Activated T-cell treated with anti-CD3 and anti-CD28 coated beads, Interleukin-2, amount 50 U/mL, for 72 hours (primary cell): ENCODE measurements around the gene PRICKLE3. TPM values are rescaled to one million over a fixed set of nuclear protein-coding genes. Genes with fewer than 3 reads are reported as not detected.
A peak's percentile ranks its signal among the peaks of the same experiment; 100 is the strongest.

Source experiments
- ATAC-seq, 2 donors: fragments of 150-1000 bp; cut with Tn5 transposase; replicated peaks in 1 of 2; 2 replicates each; pipeline ENCODE4 v1.10.0; 2021; ENCODE audit warnings: moderate library complexity in 2 of 2, mild to moderate bottlenecking in 1 of 2
- DNase-seq, 2 donors: peaks; one replicate each; pipeline ENCODE4 v3.0.0; 2021 to 2022; ENCODE audit warnings: mixed read lengths in 1 of 2
- H3K27ac Mint-ChIP-seq: one replicate; pipeline ENCODE4 v1.8.0; 2022; ENCODE audit warnings: mild to moderate bottlenecking, moderate library complexity, mixed read lengths
- H3K27me3 Mint-ChIP-seq: one replicate; pipeline ENCODE4 v1.8.0; 2022; ENCODE audit warnings: low read depth, mixed read lengths
- H3K36me3 Mint-ChIP-seq, 2 donors: one replicate each; pipeline ENCODE4 v1.8.0; 2022; ENCODE audit warnings: mixed read lengths in 2 of 2, mild to moderate bottlenecking in 1 of 2; ENCODE audit not compliant: insufficient read depth in 2 of 2
- H3K4me1 Mint-ChIP-seq: one replicate; pipeline ENCODE4 v1.8.0; 2022; ENCODE audit warnings: low read depth, mixed read lengths
- H3K4me3 Mint-ChIP-seq, 2 donors: one replicate each; pipeline ENCODE4 v1.8.0; 2022; ENCODE audit warnings: mild to moderate bottlenecking in 2 of 2, mixed read lengths in 2 of 2, moderate library complexity in 2 of 2
- H3K9me3 Mint-ChIP-seq, 2 donors: one replicate each; pipeline ENCODE4 v1.8.0; 2022; ENCODE audit warnings: mixed read lengths in 2 of 2
- total RNA-seq, 2 donors: library from RNA; stranded (reverse); gene quantifications; one replicate each; pipeline ENCODE4 v1.2.3, GENCODE V29; 2022

The PRICKLE3 gene
- total RNA-seq, 2 donors from 2014 or later, result 17.4 to 17.6 TPM

DNA sequence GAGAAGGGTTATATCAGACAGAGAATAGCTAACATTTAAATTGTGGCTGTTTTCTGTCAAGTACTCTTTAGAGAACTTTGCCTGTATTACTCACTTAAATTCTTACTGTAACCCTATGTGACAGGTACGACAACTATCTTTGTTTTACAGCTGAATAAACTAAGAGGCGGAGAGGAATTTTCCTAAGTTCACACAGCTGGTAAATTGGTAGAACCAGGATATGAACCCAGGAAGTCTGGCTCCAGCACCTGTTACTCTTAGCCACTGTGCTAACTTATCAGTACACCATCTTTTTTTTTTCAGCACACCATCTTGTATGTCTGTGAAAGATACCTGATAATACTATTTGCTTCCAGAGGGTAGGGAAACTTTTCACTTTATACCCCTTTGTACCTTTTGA is 15.8 kb upstream of the PRICKLE3 start:
- H3K4me1 Mint-ChIP-seq, result peaks cover 21% of the 10 kb centered on the region
- no peak overlapping the region for H3K4me3 Mint-ChIP-seq
- no peaks in the 10 kb centered on the region for H3K9me3 Mint-ChIP-seq
- no peaks in the 10 kb centered on the region for H3K36me3 Mint-ChIP-seq
- peaks cover 6% of the 10 kb centered on the region for H3K27me3 Mint-ChIP-seq
- ATAC-seq, result no peak
- H3K27ac Mint-ChIP-seq, result no peak overlapping the region
- DNase-seq, result no peak

DNA sequence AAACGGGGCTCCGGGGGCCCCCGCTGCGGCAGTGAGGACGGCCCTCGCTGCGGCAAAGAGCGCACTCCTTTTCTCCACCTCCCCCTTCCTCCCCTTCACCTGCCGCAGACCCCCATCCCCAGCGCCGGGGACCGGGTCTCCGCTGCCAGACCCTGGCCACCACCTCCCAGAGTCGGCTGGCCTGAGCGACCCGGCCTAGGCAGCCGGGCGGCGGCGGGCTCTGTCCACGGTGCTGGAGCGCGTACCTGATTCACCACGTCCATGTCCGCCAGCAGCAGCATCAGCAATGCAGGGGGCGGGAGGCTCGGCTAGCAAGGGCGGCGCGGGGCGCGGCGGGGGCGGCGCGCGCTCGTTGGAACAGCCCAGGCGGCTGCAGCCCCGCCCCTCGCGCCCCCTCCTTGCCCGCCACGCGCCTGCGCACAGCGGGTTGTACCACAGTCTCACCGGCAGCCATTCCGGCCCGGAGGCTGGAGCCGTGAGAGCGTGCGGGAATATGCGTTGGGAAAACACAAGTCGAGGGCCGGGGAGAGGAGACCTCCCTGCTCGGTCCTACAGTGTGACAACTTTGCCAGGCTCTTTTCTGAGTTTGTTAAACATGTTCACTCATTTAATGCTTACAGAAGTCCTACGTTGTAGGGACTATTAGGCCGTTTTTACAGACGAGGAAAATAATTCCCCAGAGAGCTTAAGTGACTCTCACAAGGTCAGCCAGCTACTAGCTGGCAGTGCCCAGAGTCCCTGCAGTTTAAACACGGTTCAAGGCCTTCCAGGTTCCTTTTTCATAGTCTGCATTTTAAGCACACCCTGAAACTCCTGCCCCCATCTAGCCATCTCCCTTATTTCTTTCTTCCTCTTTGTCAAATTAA is 14.0 kb upstream of the PRICKLE3 start, which contains the start of gene SYP:
TSS of gene SYP (minus strand) at position 288 of the 866 bp plus-strand sequence. CDS start at position 281, 7 bp downstream.
- H3K9me3 Mint-ChIP-seq, result no peaks in the 10 kb centered on the region
- H3K36me3 Mint-ChIP-seq, result no peaks in the 10 kb centered on the region
- ATAC-seq (peak; percentile 94 to 97), DNase-seq (peak; percentile 90 to 92)
- peaks cover 6% of the 10 kb centered on the region for H3K27me3 Mint-ChIP-seq
- H3K27ac Mint-ChIP-seq, result peak within 1 kb of the TSS; percentile 33
- peaks cover 21% of the 10 kb centered on the region for H3K4me1 Mint-ChIP-seq
- H3K4me3 Mint-ChIP-seq, result peak within 1 kb of the TSS; percentile 64 to 83

DNA sequence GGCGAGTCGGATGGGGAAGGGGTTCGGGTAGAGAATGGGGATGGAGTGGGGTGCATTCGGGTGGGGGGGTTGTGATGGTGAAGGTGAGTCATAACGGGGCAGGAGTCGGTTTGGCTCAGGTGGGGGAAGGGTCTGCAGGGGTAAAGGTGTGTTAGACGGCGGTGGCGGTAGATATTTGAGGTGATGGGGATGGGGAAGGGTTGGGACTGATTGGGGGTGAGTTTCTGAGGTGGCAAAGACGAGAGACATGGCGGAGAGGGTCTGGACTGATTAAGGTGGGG is 13.1 kb upstream of the PRICKLE3 start:
- Mint-ChIP-seq H3K27ac (no peak overlapping the region), H3K4me3 (peak overlapping the region; percentile 64 to 78), H3K27me3 (peaks cover 6% of the 10 kb centered on the region), H3K4me1 (peaks cover 21% of the 10 kb centered on the region), H3K36me3 (peaks cover 0 to 3% of the 10 kb centered on the region in 2 donors), H3K9me3 (no peaks in the 10 kb centered on the region)
- ATAC-seq (no peak), DNase-seq (no peak)

DNA sequence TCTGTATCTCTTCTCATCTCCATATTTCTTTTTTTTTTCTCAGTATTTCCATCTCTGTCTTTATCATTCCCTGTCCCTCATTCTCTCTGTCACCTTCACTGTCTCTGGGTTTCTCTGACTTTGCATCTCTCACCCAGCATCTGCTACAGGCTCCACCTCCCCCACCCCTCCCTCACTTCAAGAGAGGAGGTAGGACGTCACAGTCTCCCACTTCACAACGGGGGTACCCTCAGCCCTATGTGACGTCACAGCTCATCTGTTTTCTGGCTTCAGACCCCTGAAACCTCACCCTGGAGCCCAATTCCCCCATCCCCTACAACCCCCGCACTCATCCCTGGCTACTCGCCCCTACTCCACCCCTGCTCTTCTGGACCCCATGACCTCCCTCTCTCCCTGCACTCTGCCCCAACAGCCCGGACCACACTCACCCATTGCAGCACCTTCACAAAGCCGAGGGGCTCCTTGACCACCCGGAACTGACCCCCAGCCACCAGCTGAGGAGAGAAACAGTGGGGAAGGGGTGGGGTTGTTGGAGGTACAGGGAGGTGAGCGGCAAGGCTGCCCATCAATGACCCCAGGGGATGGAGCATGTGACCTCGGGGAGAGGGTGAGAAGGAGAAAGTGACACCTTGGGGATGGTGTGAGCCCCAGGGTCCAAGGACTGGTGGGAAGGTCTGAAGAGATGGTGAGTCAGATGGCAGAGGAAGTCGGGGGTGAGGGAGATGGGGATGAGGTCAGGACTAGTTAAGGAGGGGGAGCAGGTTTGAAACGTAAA is 12.6 kb upstream of the PRICKLE3 start:
- Mint-ChIP-seq H3K9me3 (no peaks in the 10 kb centered on the region), H3K27me3 (peaks cover 6% of the 10 kb centered on the region), H3K4me3 (peak overlapping the region; percentile 64 to 78), H3K4me1 (peaks cover 26% of the 10 kb centered on the region), H3K36me3 (peaks cover 0 to 3% of the 10 kb centered on the region in 2 donors), H3K27ac (no peak overlapping the region)
- ATAC-seq (peak; percentile 18 to 44), DNase-seq (peak in 1 of 2 donors; percentile 16)

DNA sequence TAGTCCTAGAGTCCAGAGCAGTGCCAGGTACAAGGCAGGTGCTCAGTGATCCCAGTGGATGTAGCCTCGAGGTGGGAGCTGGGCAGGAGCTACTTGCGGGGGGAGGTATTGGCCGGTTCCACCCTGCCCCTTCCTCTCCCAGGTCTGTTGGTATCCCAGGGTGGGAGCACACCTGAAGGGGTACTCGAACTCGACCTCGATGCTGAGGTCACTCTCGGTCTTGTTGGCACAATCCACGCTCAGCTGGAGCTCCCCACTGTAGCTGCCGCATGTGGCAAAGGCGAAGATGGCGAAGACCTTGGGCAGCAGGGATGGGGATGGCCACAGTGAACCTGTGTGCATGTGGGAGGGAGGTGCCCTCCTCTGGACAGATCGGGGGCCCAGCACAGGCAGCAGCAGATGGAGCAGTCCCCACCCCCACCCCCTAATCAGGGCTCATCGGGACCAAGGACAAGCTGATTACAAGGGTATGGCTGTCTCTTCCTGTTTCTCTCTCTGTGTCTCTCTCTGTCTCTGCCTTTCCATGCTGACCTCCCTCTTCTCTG is 11.4 kb upstream of the PRICKLE3 start:
- peaks cover 0 to 3% of the 10 kb centered on the region in 2 donors for H3K36me3 Mint-ChIP-seq
- no peak for ATAC-seq
- H3K27ac Mint-ChIP-seq, result no peak overlapping the region
- H3K9me3 Mint-ChIP-seq, result no peaks in the 10 kb centered on the region
- peaks cover 6% of the 10 kb centered on the region for H3K27me3 Mint-ChIP-seq
- no peak for DNase-seq
- peaks cover 38% of the 10 kb centered on the region for H3K4me1 Mint-ChIP-seq
- H3K4me3 Mint-ChIP-seq, result peak overlapping the region in 1 of 2 donors; percentile 78

DNA sequence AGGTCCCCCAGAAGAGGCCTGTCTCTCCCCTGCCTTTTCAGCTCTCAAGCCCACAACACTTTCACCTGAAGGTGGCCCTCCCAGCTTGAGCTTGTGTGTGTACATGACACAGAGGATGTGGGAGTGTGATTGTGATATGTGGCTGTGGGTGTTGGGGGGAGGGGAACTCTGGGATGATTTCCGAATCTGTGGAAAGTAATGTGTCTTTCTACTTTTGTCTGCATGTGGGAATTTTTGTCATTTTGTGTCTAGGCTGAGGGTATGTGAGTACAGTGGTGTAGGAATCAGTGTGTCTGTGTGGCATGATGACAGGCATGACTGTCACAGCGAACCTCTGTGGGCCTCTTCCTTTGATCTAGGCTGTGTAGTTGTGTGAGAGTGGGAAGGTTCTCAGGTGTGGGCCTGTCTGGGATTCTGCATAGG is 7.4 kb upstream of the PRICKLE3 start:
- H3K27ac Mint-ChIP-seq, result peak overlapping the region; percentile 45
- H3K9me3 Mint-ChIP-seq, result no peaks in the 10 kb centered on the region
- no peak for ATAC-seq
- peak overlapping the region; percentile 36 to 54 for H3K4me3 Mint-ChIP-seq
- peaks cover 15% of the 10 kb centered on the region for H3K27me3 Mint-ChIP-seq
- no peak for DNase-seq
- H3K36me3 Mint-ChIP-seq, result peaks cover 2 to 9% of the 10 kb centered on the region in 2 donors
- peaks cover 46% of the 10 kb centered on the region for H3K4me1 Mint-ChIP-seq

DNA sequence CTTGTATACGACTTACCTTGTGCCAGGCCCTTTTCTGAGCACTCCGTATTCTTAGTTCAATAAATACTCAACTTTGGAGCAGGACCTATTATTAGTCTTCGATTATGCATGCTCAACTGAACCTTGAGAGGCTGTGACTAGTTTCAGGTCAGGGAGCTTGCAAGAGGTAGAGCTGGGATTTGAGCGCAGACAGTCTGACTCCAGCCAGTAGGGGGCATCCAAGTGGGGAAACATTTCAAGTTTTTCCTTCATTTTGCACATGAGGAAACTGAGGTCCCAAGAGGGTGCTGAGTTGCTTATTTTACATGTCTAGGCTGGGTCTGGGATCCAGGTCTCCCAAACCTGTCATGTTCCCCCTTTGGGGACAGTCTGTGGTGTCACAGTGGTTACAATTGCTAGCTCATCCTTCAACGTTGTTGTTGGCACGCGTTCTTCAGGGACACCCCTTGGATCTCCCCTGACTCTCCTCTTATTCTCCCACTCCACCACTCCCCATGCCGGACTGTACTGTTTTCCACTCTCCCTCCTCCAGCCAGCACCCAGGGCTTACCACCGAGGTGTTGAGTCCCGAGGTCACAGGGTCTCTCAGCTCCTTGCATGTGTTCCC is 6.7 kb upstream of the PRICKLE3 start:
- DNase-seq (peak in 1 of 2 donors; percentile 33), ATAC-seq (no peak)
- Mint-ChIP-seq H3K27ac (peak overlapping the region; percentile 45), H3K27me3 (peaks cover 9% of the 10 kb centered on the region), H3K4me1 (peaks cover 38% of the 10 kb centered on the region), H3K36me3 (peaks cover 2 to 9% of the 10 kb centered on the region in 2 donors), H3K4me3 (peak overlapping the region; percentile 49 to 54), H3K9me3 (no peaks in the 10 kb centered on the region)

DNA sequence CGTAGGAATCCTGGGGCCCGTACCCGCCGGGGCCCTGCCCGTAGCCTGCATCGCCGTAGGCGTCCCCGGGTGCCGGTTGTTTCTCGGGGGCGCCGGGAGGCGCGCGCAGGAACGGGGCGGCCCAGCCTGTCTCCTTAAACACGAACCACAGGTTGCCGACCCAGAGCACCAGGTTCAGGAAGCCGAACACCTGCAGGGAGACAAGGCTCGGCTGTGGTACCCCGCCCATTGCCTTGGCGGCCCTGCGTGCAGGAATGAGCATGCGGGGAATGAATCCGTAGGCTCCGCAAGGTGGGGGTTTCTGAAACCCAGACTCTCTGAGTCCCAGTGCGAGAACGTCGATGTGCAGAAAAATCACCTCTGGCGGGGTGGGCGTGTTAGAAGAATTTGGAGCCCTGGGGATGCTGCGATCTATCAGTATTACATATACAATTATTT is 5.4 kb upstream of the PRICKLE3 start:
- DNase-seq (peak in 1 of 2 donors; percentile 34), ATAC-seq (peak in 1 of 2 donors; percentile 11)
- Mint-ChIP-seq H3K36me3 (peaks cover 2 to 9% of the 10 kb centered on the region in 2 donors), H3K4me1 (peaks cover 40% of the 10 kb centered on the region), H3K27me3 (peaks cover 9% of the 10 kb centered on the region), H3K9me3 (no peaks in the 10 kb centered on the region), H3K4me3 (peak overlapping the region; percentile 90 to 98), H3K27ac (peak overlapping the region; percentile 94)

DNA sequence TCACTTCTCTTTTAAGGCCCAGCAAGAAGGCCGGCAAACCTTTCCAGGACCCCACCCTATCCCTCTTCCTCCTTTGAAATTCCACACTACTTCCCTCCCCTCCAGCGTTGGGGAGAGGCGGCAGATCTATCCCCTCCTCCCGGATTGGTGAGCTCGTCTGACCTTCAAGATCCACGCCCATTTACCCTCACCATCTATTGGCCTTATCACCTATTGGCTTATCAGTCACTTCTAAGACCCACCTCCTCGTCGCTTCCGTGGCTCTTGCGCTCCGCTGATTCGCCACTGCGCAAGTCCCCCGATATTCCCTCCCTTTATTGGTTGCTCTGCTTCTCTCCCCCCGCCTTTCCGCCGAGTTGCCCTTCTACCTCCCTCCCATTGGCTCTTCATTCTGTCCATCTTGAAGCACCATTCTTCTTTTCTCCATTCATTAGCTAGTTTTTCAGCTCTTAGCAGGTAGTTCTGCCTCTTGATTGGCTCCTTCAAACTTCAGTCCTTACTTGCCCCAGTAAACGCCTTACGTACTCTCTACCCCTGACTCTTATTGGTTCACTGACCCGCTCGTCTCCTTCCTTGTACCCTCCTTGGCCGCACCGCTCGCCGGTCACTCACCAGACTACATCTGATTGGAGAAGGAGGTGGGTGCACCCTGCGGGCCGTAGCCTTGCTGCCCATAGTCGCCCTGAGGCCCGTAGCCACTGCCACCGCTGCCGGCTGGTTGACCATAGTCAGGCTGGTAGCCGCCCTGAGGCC is 4.8 kb upstream of the PRICKLE3 start:
- peaks cover 9% of the 10 kb centered on the region for H3K27me3 Mint-ChIP-seq
- peak overlapping the region; percentile 90 to 98 for H3K4me3 Mint-ChIP-seq
- H3K27ac Mint-ChIP-seq, result peak overlapping the region; percentile 94
- peak; percentile 89 to 90 for ATAC-seq
- peak; percentile 81 to 90 for DNase-seq
- H3K36me3 Mint-ChIP-seq, result peaks cover 2 to 9% of the 10 kb centered on the region in 2 donors
- H3K9me3 Mint-ChIP-seq, result no peaks in the 10 kb centered on the region
- H3K4me1 Mint-ChIP-seq, result peaks cover 43% of the 10 kb centered on the region

DNA sequence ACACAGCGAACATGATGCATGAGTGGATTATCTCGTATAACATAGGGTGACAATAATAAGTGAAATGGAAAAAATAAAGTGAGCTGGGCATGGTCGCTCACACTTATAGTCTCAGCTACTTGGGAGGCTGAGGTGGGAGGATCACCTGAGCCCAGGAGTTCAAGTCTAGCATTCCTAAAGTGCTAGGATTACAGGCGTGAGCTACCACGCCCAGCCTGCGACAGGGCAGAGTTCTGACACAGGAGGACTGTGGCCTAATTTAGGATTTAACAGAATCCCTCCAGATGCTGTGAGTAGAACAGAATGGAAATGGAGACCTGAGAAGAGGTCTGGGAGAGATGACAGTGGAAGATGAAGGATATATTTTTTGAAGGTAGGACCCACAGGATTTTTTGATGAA is 3.4 kb upstream of the PRICKLE3 start:
- Mint-ChIP-seq H3K36me3 (peaks cover 2 to 6% of the 10 kb centered on the region in 2 donors), H3K27ac (peak overlapping the region; percentile 94), H3K4me1 (peaks cover 43% of the 10 kb centered on the region), H3K9me3 (no peaks in the 10 kb centered on the region), H3K4me3 (peak overlapping the region; percentile 90 to 98), H3K27me3 (peaks cover 9% of the 10 kb centered on the region)
- ATAC-seq, result no peak
- no peak for DNase-seq

DNA sequence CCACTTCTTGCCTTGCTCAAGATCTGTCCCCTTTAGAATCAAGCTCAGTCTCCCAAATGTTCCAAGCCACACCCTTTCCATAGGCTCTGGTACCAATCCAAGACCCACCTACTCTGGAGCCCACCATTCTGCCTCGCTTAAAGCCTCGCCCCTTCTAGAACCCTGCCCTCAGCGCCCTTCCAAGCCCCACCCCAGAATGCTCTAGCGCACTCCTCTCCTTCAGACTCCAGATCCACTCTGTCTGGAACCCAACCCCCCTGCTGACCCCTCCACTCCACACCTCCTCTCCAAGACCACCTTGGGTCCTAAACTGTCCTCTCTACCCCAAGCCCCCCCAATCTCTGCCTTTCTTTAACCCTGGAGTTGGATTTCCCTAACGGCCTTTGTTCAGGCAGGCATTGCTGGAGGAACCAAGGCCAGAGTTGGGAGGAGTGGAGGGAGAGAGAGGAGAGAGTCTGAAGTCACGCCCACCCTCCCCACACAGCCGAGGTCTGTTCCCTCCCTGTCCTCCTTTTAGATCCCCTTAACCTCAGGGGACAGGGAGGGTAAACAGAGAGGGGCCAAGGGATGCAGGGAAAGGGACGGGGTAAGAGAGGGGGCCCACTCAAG is 2.4 kb upstream of the PRICKLE3 start:
- Mint-ChIP-seq H3K4me1 (peaks cover 36% of the 10 kb centered on the region), H3K27me3 (peaks cover 9% of the 10 kb centered on the region), H3K4me3 (no peak overlapping the region), H3K9me3 (no peaks in the 10 kb centered on the region), H3K27ac (no peak overlapping the region), H3K36me3 (peaks cover 2 to 6% of the 10 kb centered on the region in 2 donors)
- ATAC-seq, result no peak
- DNase-seq, result no peak

DNA sequence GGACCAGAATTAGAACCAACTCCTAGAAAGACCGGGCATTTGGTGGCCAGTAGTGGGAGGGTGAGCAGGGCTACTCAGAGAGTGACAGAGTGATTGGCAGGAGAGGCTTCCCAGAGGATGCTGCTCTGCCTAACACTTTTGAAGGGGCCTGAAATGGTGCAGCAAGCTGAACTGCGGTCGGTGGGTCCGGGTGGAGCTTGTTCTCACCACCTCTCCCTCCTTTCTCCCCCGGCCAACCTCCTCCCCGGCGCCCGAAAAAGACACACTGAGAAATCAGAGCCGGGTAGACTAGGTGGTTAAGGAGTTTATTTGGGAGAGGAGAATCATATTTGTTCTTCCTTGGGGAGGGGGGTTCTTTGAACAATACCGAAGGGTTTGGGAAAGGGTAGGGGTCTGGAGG is 1.4 kb upstream of the PRICKLE3 start:
- H3K27ac Mint-ChIP-seq, result no peak overlapping the region
- no peaks in the 10 kb centered on the region for H3K9me3 Mint-ChIP-seq
- H3K27me3 Mint-ChIP-seq, result peaks cover 9% of the 10 kb centered on the region
- H3K4me1 Mint-ChIP-seq, result peaks cover 26% of the 10 kb centered on the region
- H3K4me3 Mint-ChIP-seq, result no peak overlapping the region
- no peak for DNase-seq
- no peak for ATAC-seq
- peaks cover 2 to 6% of the 10 kb centered on the region in 2 donors for H3K36me3 Mint-ChIP-seq
